Endothelial cell of umbilical vein (primary cell): Measurements from ENCODE around the gene AMZ2.
"Not testable (repeated sequence)": the region's sequence is repeated elsewhere in the genome, so short reads cannot be mapped to it uniquely, and the experiment has no call there.

Source experiments
- JUN ChIP-seq: IDR thresholded peaks from 2 replicates; pipeline ENCODE4 v1.6.1; 2011; ENCODE audit warnings: borderline replicate concordance, low read depth; ENCODE audit not compliant: insufficient read length, insufficient read depth
- TF ChIP-seq, protein P1 (sequence below), 2 donors: IDR thresholded peaks; 1 replicate in 1 of 2; 2 replicates in 1 of 2; pipeline ENCODE4 v1.5.1; 2011; ENCODE audit warnings: low read length in 2 of 2, mild to moderate bottlenecking in 2 of 2, moderate library complexity in 2 of 2, control low read depth in 1 of 2, inconsistent platforms in 1 of 2, low read depth in 1 of 2; ENCODE audit not compliant: insufficient read depth in 1 of 2; ENCODE audit errors: extremely low read depth in 1 of 2

DNA sequence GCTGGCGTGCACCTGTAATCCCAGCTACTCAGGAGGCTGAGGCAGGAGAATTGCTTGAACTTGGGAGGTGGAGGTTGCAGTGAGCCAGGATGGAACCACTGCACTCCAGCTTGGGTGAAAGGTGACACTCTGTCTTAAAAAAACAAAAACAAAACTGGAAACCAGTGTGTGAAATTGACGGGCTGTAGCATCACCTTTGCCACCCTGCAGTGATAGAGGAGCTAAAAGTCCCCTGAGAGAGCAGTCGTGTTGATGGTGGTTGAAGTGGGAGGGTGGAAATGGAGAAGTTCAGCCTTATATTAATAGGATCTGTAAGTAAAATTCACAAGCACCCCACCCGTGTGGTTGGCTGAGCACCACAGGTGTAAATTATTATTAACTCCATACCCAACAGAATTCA is 22.8 kb upstream of the AMZ2 start:
- not testable (repeated sequence) for TF ChIP-seq JUN
- TF ChIP-seq, protein P1, sequence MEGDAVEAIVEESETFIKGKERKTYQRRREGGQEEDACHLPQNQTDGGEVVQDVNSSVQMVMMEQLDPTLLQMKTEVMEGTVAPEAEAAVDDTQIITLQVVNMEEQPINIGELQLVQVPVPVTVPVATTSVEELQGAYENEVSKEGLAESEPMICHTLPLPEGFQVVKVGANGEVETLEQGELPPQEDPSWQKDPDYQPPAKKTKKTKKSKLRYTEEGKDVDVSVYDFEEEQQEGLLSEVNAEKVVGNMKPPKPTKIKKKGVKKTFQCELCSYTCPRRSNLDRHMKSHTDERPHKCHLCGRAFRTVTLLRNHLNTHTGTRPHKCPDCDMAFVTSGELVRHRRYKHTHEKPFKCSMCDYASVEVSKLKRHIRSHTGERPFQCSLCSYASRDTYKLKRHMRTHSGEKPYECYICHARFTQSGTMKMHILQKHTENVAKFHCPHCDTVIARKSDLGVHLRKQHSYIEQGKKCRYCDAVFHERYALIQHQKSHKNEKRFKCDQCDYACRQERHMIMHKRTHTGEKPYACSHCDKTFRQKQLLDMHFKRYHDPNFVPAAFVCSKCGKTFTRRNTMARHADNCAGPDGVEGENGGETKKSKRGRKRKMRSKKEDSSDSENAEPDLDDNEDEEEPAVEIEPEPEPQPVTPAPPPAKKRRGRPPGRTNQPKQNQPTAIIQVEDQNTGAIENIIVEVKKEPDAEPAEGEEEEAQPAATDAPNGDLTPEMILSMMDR (IDR thresholded peaks at IDR 0.05; ENCODE audit: extremely low read depth in 1 of 2, insufficient read depth in 1 of 2, low read depth in 1 of 2, low read length in 2 of 2): not testable (repeated sequence)
